HepG2 (cell line): ENCODE measurements around the gene TDRD9. TPM values are rescaled to one million over a fixed set of nuclear protein-coding genes. Genes with fewer than 3 reads are reported as not detected.
A peak's percentile ranks its signal among the peaks of the same experiment; 100 is the strongest.

Source experiments
- BRCA1 ChIP-seq: sonication (generic); formaldehyde crosslinking; IDR thresholded peaks from 2 replicates; pipeline ENCODE4 v1.4.0; 2020; ENCODE audit warnings: missing genetic modification reagents
- ELF3 ChIP-seq: IDR thresholded peaks from 2 replicates; pipeline ENCODE4 v1.6.1; 2016; ENCODE audit warnings: missing genetic modification reagents, missing compliant biosample characterization
- GTF2F1 ChIP-seq: fragments of 150-350 bp; IDR thresholded peaks from 2 replicates; pipeline ENCODE4 v1.6.1; 2014; ENCODE audit warnings: low read length
- IKZF4 ChIP-seq: sonication (generic); formaldehyde crosslinking; IDR thresholded peaks from 2 replicates; pipeline ENCODE4 v1.5.1; 2020; ENCODE audit warnings: borderline replicate concordance, mild to moderate bottlenecking, low read depth, missing genetic modification reagents; ENCODE audit errors: not compliant biosample characterization
- KDM1A ChIP-seq: IDR thresholded peaks from 2 replicates; pipeline ENCODE4 v1.6.1; 2016; ENCODE audit warnings: missing compliant biosample characterization
- KDM3A ChIP-seq: IDR thresholded peaks from 2 replicates; pipeline ENCODE4 v1.6.1; 2018; ENCODE audit warnings: low read depth, missing compliant biosample characterization
- MEIS1 ChIP-seq: sonication (generic); formaldehyde crosslinking; IDR thresholded peaks from 2 replicates; pipeline ENCODE4 v1.9.0; 2021; ENCODE audit warnings: mild to moderate bottlenecking, missing genetic modification reagents, moderate library complexity, borderline replicate concordance
- MTERF4 ChIP-seq: sonication (generic); formaldehyde crosslinking; IDR thresholded peaks from 2 replicates; pipeline ENCODE4 v1.8.0; 2023; ENCODE audit warnings: mild to moderate bottlenecking, missing genetic modification reagents
- MTF1 ChIP-seq: sonication (generic); formaldehyde crosslinking; IDR thresholded peaks from 2 replicates; pipeline ENCODE4 v1.5.0; 2020; ENCODE audit warnings: missing genetic modification reagents
- NFE2L2 ChIP-seq: fragments of 150-350 bp; IDR thresholded peaks from 2 replicates; pipeline ENCODE4 v1.6.1; 2014; ENCODE audit warnings: low read length
- POLR2AphosphoS5 ChIP-seq: IDR thresholded peaks from 2 replicates; pipeline ENCODE4 v1.6.1; 2012; ENCODE audit warnings: low read depth, low read length
- RXRA ChIP-seq: sonication (generic); formaldehyde crosslinking; IDR thresholded peaks from 2 replicates; pipeline ENCODE4 v1.5.1; 2020; ENCODE audit warnings: missing genetic modification reagents
- SP5 ChIP-seq: IDR thresholded peaks from 2 replicates; pipeline ENCODE4 v1.6.1; 2016; ENCODE audit warnings: low read depth, borderline replicate concordance
- TFAP4 ChIP-seq: sonication (generic); IDR thresholded peaks from 2 replicates; pipeline ENCODE4 v1.6.1; 2016; ENCODE audit warnings: low read depth, borderline replicate concordance
- ZBTB7A ChIP-seq: sonication (generic); formaldehyde crosslinking; IDR thresholded peaks from 2 replicates; pipeline ENCODE4 v1.8.0; 2022; ENCODE audit warnings: mild to moderate bottlenecking, missing genetic modification reagents
- ZMYM3 ChIP-seq: sonication (generic); formaldehyde crosslinking; IDR thresholded peaks from 2 replicates; pipeline ENCODE4 v1.5.1; 2020; ENCODE audit warnings: mild to moderate bottlenecking, missing genetic modification reagents
- ZNF143 ChIP-seq: sonication (generic); formaldehyde crosslinking; IDR thresholded peaks from 2 replicates; pipeline ENCODE4 v1.4.0; 2020; ENCODE audit warnings: missing genetic modification reagents
- ZNF263 ChIP-seq: sonication (generic); formaldehyde crosslinking; IDR thresholded peaks from 2 replicates; pipeline ENCODE4 v1.4.0; 2020; ENCODE audit warnings: missing genetic modification reagents
- ZNF292 ChIP-seq: sonication (generic); formaldehyde crosslinking; IDR thresholded peaks from 2 replicates; pipeline ENCODE4 v1.8.1; 2022; ENCODE audit warnings: mild to moderate bottlenecking, low read depth, missing genetic modification reagents, borderline replicate concordance
- ZNF556 ChIP-seq: sonication (generic); formaldehyde crosslinking; IDR thresholded peaks from 2 replicates; pipeline ENCODE4 v1.4.0; 2020; ENCODE audit warnings: mild to moderate bottlenecking, missing genetic modification reagents, borderline replicate concordance
- ZNF574 ChIP-seq: sonication (generic); formaldehyde crosslinking; IDR thresholded peaks from 2 replicates; pipeline ENCODE4 v1.4.0; 2020; ENCODE audit warnings: missing genetic modification reagents
- ZNF776 ChIP-seq: sonication (generic); formaldehyde crosslinking; IDR thresholded peaks from 2 replicates; pipeline ENCODE4 v1.4.0; 2020; ENCODE audit warnings: mild to moderate bottlenecking, missing genetic modification reagents
- ZNF800 ChIP-seq: sonication (generic); formaldehyde crosslinking; IDR thresholded peaks from 2 replicates; pipeline ENCODE4 v1.4.0; 2020; ENCODE audit warnings: missing genetic modification reagents
- ZZZ3 ChIP-seq: sonication (generic); formaldehyde crosslinking; IDR thresholded peaks from 2 replicates; pipeline ENCODE4 v1.4.0; 2020; ENCODE audit warnings: missing genetic modification reagents, mild to moderate bottlenecking, borderline replicate concordance
- polyA plus RNA-seq, 8 experiments: library from polyadenylated mRNA; depleted of rRNA in 3 of 8; stranded (reverse) in 7 of 8; unstranded in 1 of 8; fragments of >200 nt; fragmentation: Illumina TruSeq in 4 of 8; extraction: Trizol in 4 of 8; gene quantifications; 2 replicates each; pipeline versions ENCODE4 v1.2.1 to v1.2.3, GENCODE V29; 2011 to 2016; ENCODE audit warnings: low read depth in 4 of 8, missing spikeins in 1 of 8, mixed read lengths in 1 of 8; ENCODE audit not compliant: insufficient read depth in 1 of 8
- total RNA-seq, 5 experiments: library from RNA; depleted of rRNA; stranded (reverse); fragments of >200 nt; fragmentation: Illumina TruSeq; extraction: Trizol; gene quantifications; 2 replicates each; pipeline ENCODE4 v1.2.3, GENCODE V29; 2016; ENCODE audit warnings: low read depth in 1 of 5

TDRD9 gene
- total and polyA plus RNA-seq, 2 of the 13 experiments (the other 11 are each of a cell fraction or from before 2014, with no cell fraction given) = not detected

- TF ChIP-seq ZZZ3 (CRISPR knock-in tag) (no peak; the same call in 1 of the 2 replicates), TFAP4 (peak; percentile 29; the same call in 1 of the 2 replicates), BRCA1 (CRISPR knock-in tag) (0 out of 2 replicates have a peak, but pooled peaks have one; percentile 48), ZNF263 (0 out of 2 replicates have a peak, but pooled peaks have one; percentile 11), IKZF4 (CRISPR knock-in tag) (peak; percentile 55), GTF2F1 (no peak), ZBTB7A (CRISPR knock-in tag) (no peak), NFE2L2 (no peak), ZNF143 (CRISPR knock-in tag) (peak; percentile 28; the same call in 1 of the 2 replicates), KDM1A (CRISPR knock-in tag) (0 out of 2 replicates have a peak, but pooled peaks have one; percentile 20), MTF1 (CRISPR knock-in tag) (peak; percentile 95), ZNF800 (CRISPR knock-in tag) (peak; percentile 51; the same call in 1 of the 2 replicates), KDM3A (CRISPR knock-in tag) (peak; percentile 11; the same call in 1 of the 2 replicates), RXRA (CRISPR knock-in tag) (0 out of 2 replicates have a peak, but pooled peaks have one; percentile 16), POLR2AphosphoS5 (no peak), MEIS1 (CRISPR knock-in tag) (peak; percentile 21; the same call in 1 of the 2 replicates), MTERF4 (no peak), ZMYM3 (CRISPR knock-in tag) (peak; percentile 46), ZNF556 (CRISPR knock-in tag) (no peak), ZNF292 (CRISPR knock-in tag) (peak; percentile 63), SP5 (0 out of 2 replicates have a peak, but pooled peaks have one; percentile 8), ELF3 (CRISPR knock-in tag) (peak; percentile 43; the same call in 1 of the 2 replicates), ZNF776 (CRISPR knock-in tag) (peak; percentile 59; the same call in 1 of the 2 replicates), ZNF574 (CRISPR knock-in tag) (peak; percentile 67)
These were observed 37.2 kb upstream of the TDRD9 start (continued) for GRCh38 chr14:103890821-103891666.
